GM23338 (cell line): Measurements from ENCODE around the gene ANKRD27. TPM values are rescaled to one million over a fixed set of nuclear protein-coding genes. Genes with fewer than 3 reads are reported as not detected.
A peak's percentile ranks its signal among the peaks of the same experiment; 100 is the strongest.

Experiments used
- ATAC-seq: fragments of 200-7000 bp; cut with Tn5 transposase; 3 replicates; pipeline ENCODE4 v1.9.1; 2020
- DNase-seq: peaks from one replicate; pipeline ENCODE4 v3.0.0-alpha.2; 2015; ENCODE audit warnings: low spot score
- H2AFZ ChIP-seq: fragments of 200-600 bp; sonication (generic); 2 replicates; pipeline ENCODE4 v1.8.0; 2016; ENCODE audit warnings: antibody characterized with exemption, mild to moderate bottlenecking, moderate library complexity
- H3F3A ChIP-seq: fragments of 200-600 bp; sonication (generic); replicated peaks from 2 replicates; pipeline ENCODE4 v1.8.0; 2017; ENCODE audit warnings: antibody characterized with exemption, mixed run types, low read depth
- H3K27ac ChIP-seq: fragments of 200-600 bp; sonication (generic); 2 replicates; pipeline ENCODE4 v1.6.1; 2016; ENCODE audit warnings: low read depth
- H3K27me3 ChIP-seq: fragments of 200-600 bp; sonication (generic); 2 replicates; pipeline ENCODE4 v1.8.0; 2016; ENCODE audit warnings: mild to moderate bottlenecking, mixed run types, moderate library complexity; ENCODE audit not compliant: insufficient read depth
- H3K36me3 ChIP-seq: fragments of 200-600 bp; sonication (generic); 2 replicates; pipeline ENCODE4 v1.8.0; 2016; ENCODE audit warnings: mild to moderate bottlenecking; ENCODE audit not compliant: insufficient read depth
- H3K4me1 ChIP-seq: fragments of 200-600 bp; sonication (generic); 2 replicates; pipeline ENCODE4 v1.8.0; 2016; ENCODE audit warnings: mild to moderate bottlenecking, moderate library complexity; ENCODE audit not compliant: insufficient read depth
- H3K4me2 ChIP-seq: fragments of 200-600 bp; sonication (generic); 2 replicates; pipeline ENCODE4 v1.7.1; 2017; ENCODE audit warnings: mixed run types
- H3K4me3 ChIP-seq: fragments of 200-600 bp; sonication (generic); 2 replicates; pipeline ENCODE4 v1.6.1; 2016; ENCODE audit warnings: mixed run types
- H3K79me2 ChIP-seq: fragments of 200-600 bp; sonication (generic); replicated peaks from 2 replicates; pipeline ENCODE4 v1.8.0; 2017; ENCODE audit warnings: mild to moderate bottlenecking; ENCODE audit not compliant: insufficient read depth
- H3K9me2 ChIP-seq: fragments of 200-600 bp; sonication (generic); 2 replicates; pipeline ENCODE4 v1.8.0; 2017; ENCODE audit not compliant: insufficient read depth
- H4K20me1 ChIP-seq: fragments of 200-600 bp; sonication (generic); replicated peaks from 2 replicates; pipeline ENCODE4 v1.8.0; 2017; ENCODE audit warnings: mild to moderate bottlenecking; ENCODE audit not compliant: insufficient read depth
- H3K27ac Mint-ChIP-seq: 2 replicates; pipeline ENCODE4 v1.8.0; 2020; ENCODE audit warnings: inconsistent platforms, mild to moderate bottlenecking, moderate library complexity, mixed read lengths
- H3K27me3 Mint-ChIP-seq: 3 replicates; pipeline ENCODE4 v1.8.0; 2022; ENCODE audit warnings: low read depth, mild to moderate bottlenecking, moderate library complexity, mixed read lengths, inconsistent platforms; ENCODE audit not compliant: insufficient read depth, poor library complexity
- H3K36me3 Mint-ChIP-seq: 3 replicates; pipeline ENCODE4 v1.8.0; 2021; ENCODE audit warnings: low read depth, mild to moderate bottlenecking, inconsistent platforms, moderate library complexity, mixed read lengths
- H3K4me1 Mint-ChIP-seq: 3 replicates; pipeline ENCODE4 v1.8.0; 2020; ENCODE audit warnings: mild to moderate bottlenecking, inconsistent platforms, mixed read lengths
- H3K4me3 Mint-ChIP-seq: 3 replicates; pipeline ENCODE4 v1.8.0; 2021; ENCODE audit warnings: moderate library complexity, mild to moderate bottlenecking, inconsistent platforms, mixed read lengths
- H3K9me3 Mint-ChIP-seq: 3 replicates; pipeline ENCODE4 v1.8.0; 2020; ENCODE audit warnings: moderate library complexity, mild to moderate bottlenecking, inconsistent platforms, mixed read lengths
- CREB1 ChIP-seq: fragments of 250-450 bp; sonication (Bioruptor Pico); IDR thresholded peaks from 2 replicates; pipeline ENCODE4 v1.5.0; 2020; ENCODE audit warnings: low read depth, mild to moderate bottlenecking, moderate library complexity
- CTCF ChIP-seq, 2 experiments: fragments of 200-600 bp in 1 of 2; sonication (generic) in 1 of 2; conservative IDR thresholded peaks; 2 replicates each; pipeline versions ENCODE4 v1.5.1 to v1.6.1; 2016 to 2017; ENCODE audit warnings: antibody characterized with exemption in 2 of 2, low read depth in 2 of 2, mild to moderate bottlenecking in 2 of 2, moderate library complexity in 1 of 2
- ETS1 ChIP-seq: IDR thresholded peaks from 2 replicates; pipeline ENCODE4 v1.6.1; 2016; ENCODE audit warnings: antibody characterized with exemption
- EZH2 ChIP-seq: fragments of 200-600 bp; sonication (generic); IDR thresholded peaks from one replicate; pipeline ENCODE4 v1.8.0; 2017; ENCODE audit warnings: antibody characterized with exemption, mild to moderate bottlenecking, low read depth; ENCODE audit not compliant: unreplicated experiment
- EZH2phosphoT487 ChIP-seq: fragments of 200-600 bp; sonication (generic); IDR thresholded peaks from one replicate; pipeline ENCODE4 v1.8.1; 2018; ENCODE audit warnings: antibody characterized with exemption; ENCODE audit not compliant: unreplicated experiment
- JUNB ChIP-seq: IDR thresholded peaks from one replicate; pipeline ENCODE4 v1.6.1; 2016; ENCODE audit warnings: antibody characterized with exemption; ENCODE audit not compliant: unreplicated experiment
- POLR2AphosphoS5 ChIP-seq: IDR thresholded peaks from 2 replicates; pipeline ENCODE4 v1.6.1; 2016; ENCODE audit warnings: antibody characterized with exemption, low read depth
- STAT1 ChIP-seq: IDR thresholded peaks from one replicate; pipeline ENCODE4 v1.6.1; 2016; ENCODE audit warnings: antibody characterized with exemption; ENCODE audit not compliant: unreplicated experiment
- ZNF114 ChIP-seq: fragments of 250-450 bp; sonication (Bioruptor Pico); IDR thresholded peaks from 2 replicates; pipeline ENCODE4 v1.5.0; 2020; ENCODE audit warnings: mild to moderate bottlenecking, moderate library complexity
- ZNF331 ChIP-seq: fragments of 250-450 bp; sonication (Bioruptor Pico); IDR thresholded peaks from 2 replicates; pipeline ENCODE4 v1.5.0; 2020; ENCODE audit warnings: low read depth, mild to moderate bottlenecking, moderate library complexity
- long read RNA-seq: library from polyadenylated mRNA; unstranded; transcript quantifications from one replicate; pipeline ENCODE4 v2.0.0, GENCODE V29; 2020; ENCODE audit not compliant: unreplicated experiment
- polyA plus RNA-seq: library from polyadenylated mRNA; unstranded; fragments of >200 nt; fragmentation: Nextera tagmentation; extraction: Ambion mirVana; gene quantifications from 2 replicates; pipeline ENCODE4 v1.2.1, GENCODE V29; 2016
- total RNA-seq: library from RNA; depleted of rRNA; stranded (reverse); fragments of >200 nt; shearing (Covaris generic); gene quantifications from 2 replicates; pipeline ENCODE4 v1.2.3, GENCODE V29; 2014; rRNA removed
- TF ChIP-seq, protein P1 (sequence below): fragments of 250-450 bp; sonication (Bioruptor Pico); IDR thresholded peaks from 2 replicates; pipeline ENCODE4 v1.5.0; 2020; ENCODE audit warnings: mild to moderate bottlenecking, moderate library complexity
- TF ChIP-seq, protein P2 (sequence below): IDR thresholded peaks from one replicate; pipeline ENCODE4 v1.6.1; 2018; ENCODE audit warnings: antibody characterized with exemption; ENCODE audit not compliant: unreplicated experiment

Gene ANKRD27
- total RNA-seq (48.7 and 51.6 TPM in 2 replicates), polyA plus RNA-seq (16.5 and 16.7 TPM in 2 replicates)
- long read RNA-seq, full-length matches to known transcripts, result 2 of 9 reads
- long read RNA-seq, partial matches to known transcripts, result 3 of 9 reads
- long read RNA-seq, other reads (novel, unspliced or antisense), result 4 of 9 reads

- Histone ChIP-seq H3K27me3 (peaks cover 45% of the 10 kb centered on the region), H3K79me2 (peaks cover 43% of the 10 kb centered on the region), H3K36me3 (no peaks in the 10 kb centered on the region), H3F3A (0 out of 2 replicates have a peak, but pooled peaks cover 5% of the 10 kb centered on the region), H3K4me2 (peak within 1 kb of the TSS; percentile 97), H2AFZ (peak within 1 kb of the TSS; percentile 90), H4K20me1 (peaks cover 20% of the 10 kb centered on the region), H3K27ac (no peak within 1 kb of the TSS), H3K9me2 (no peaks in the 10 kb centered on the region), H3K4me3 (peak within 1 kb of the TSS; percentile 85), H3K4me1 (peaks cover 14% of the 10 kb centered on the region; the same call in 1 of the 2 replicates)
- TF ChIP-seq POLR2AphosphoS5 (peak; percentile 85), CREB1 (CRISPR knock-in tag) (peak; percentile 62; the same call in 1 of the 2 replicates), EZH2phosphoT487 (no peak), JUNB (no peak), ZNF331 (no peak), EZH2 (no peak), CTCF (conservative IDR thresholded peaks at IDR 0.05; ENCODE audit: low read depth in 2 of 2) (no peak), ETS1 (no peak), STAT1 (no peak), ZNF114 (no peak)
- TF ChIP-seq, protein P1, sequence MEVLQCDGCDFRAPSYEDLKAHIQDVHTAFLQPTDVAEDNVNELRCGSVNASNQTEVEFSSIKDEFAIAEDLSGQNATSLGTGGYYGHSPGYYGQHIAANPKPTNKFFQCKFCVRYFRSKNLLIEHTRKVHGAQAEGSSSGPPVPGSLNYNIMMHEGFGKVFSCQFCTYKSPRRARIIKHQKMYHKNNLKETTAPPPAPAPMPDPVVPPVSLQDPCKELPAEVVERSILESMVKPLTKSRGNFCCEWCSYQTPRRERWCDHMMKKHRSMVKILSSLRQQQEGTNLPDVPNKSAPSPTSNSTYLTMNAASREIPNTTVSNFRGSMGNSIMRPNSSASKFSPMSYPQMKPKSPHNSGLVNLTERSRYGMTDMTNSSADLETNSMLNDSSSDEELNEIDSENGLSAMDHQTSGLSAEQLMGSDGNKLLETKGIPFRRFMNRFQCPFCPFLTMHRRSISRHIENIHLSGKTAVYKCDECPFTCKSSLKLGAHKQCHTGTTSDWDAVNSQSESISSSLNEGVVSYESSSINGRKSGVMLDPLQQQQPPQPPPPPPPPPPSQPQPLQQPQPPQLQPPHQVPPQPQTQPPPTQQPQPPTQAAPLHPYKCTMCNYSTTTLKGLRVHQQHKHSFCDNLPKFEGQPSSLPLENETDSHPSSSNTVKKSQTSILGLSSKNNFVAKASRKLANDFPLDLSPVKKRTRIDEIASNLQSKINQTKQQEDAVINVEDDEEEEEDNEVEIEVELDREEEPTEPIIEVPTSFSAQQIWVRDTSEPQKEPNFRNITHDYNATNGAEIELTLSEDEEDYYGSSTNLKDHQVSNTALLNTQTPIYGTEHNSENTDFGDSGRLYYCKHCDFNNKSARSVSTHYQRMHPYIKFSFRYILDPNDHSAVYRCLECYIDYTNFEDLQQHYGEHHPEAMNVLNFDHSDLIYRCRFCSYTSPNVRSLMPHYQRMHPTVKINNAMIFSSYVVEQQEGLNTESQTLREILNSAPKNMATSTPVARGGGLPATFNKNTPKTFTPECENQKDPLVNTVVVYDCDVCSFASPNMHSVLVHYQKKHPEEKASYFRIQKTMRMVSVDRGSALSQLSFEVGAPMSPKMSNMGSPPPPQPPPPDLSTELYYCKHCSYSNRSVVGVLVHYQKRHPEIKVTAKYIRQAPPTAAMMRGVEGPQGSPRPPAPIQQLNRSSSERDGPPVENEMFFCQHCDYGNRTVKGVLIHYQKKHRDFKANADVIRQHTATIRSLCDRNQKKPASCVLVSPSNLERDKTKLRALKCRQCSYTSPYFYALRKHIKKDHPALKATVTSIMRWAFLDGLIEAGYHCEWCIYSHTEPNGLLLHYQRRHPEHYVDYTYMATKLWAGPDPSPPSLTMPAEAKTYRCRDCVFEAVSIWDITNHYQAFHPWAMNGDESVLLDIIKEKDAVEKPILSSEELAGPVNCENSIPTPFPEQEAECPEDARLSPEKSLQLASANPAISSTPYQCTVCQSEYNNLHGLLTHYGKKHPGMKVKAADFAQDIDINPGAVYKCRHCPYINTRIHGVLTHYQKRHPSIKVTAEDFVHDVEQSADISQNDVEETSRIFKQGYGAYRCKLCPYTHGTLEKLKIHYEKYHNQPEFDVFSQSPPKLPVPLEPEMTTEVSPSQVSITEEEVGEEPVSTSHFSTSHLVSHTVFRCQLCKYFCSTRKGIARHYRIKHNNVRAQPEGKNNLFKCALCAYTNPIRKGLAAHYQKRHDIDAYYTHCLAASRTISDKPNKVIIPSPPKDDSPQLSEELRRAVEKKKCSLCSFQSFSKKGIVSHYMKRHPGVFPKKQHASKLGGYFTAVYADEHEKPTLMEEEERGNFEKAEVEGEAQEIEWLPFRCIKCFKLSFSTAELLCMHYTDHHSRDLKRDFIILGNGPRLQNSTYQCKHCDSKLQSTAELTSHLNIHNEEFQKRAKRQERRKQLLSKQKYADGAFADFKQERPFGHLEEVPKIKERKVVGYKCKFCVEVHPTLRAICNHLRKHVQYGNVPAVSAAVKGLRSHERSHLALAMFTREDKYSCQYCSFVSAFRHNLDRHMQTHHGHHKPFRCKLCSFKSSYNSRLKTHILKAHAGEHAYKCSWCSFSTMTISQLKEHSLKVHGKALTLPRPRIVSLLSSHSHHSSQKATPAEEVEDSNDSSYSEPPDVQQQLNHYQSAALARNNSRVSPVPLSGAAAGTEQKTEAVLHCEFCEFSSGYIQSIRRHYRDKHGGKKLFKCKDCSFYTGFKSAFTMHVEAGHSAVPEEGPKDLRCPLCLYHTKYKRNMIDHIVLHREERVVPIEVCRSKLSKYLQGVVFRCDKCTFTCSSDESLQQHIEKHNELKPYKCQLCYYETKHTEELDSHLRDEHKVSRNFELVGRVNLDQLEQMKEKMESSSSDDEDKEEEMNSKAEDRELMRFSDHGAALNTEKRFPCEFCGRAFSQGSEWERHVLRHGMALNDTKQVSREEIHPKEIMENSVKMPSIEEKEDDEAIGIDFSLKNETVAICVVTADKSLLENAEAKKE (CRISPR knock-in tag), result no peak
- TF ChIP-seq, protein P2, sequence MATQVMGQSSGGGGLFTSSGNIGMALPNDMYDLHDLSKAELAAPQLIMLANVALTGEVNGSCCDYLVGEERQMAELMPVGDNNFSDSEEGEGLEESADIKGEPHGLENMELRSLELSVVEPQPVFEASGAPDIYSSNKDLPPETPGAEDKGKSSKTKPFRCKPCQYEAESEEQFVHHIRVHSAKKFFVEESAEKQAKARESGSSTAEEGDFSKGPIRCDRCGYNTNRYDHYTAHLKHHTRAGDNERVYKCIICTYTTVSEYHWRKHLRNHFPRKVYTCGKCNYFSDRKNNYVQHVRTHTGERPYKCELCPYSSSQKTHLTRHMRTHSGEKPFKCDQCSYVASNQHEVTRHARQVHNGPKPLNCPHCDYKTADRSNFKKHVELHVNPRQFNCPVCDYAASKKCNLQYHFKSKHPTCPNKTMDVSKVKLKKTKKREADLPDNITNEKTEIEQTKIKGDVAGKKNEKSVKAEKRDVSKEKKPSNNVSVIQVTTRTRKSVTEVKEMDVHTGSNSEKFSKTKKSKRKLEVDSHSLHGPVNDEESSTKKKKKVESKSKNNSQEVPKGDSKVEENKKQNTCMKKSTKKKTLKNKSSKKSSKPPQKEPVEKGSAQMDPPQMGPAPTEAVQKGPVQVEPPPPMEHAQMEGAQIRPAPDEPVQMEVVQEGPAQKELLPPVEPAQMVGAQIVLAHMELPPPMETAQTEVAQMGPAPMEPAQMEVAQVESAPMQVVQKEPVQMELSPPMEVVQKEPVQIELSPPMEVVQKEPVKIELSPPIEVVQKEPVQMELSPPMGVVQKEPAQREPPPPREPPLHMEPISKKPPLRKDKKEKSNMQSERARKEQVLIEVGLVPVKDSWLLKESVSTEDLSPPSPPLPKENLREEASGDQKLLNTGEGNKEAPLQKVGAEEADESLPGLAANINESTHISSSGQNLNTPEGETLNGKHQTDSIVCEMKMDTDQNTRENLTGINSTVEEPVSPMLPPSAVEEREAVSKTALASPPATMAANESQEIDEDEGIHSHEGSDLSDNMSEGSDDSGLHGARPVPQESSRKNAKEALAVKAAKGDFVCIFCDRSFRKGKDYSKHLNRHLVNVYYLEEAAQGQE, result no peak
- Mint-ChIP-seq H3K9me3 (peaks cover 3% of the 10 kb centered on the region; the same call in 1 of the 3 replicates), H3K27me3 (peaks cover 36% of the 10 kb centered on the region), H3K4me3 (peak within 1 kb of the TSS; percentile 93), H3K4me1 (peaks cover 24% of the 10 kb centered on the region), H3K36me3 (no peaks in the 10 kb centered on the region; the same call in 2 of the 3 replicates), H3K27ac (0 out of 2 replicates have a peak within 1 kb of the TSS, but pooled peaks have one; percentile 73)
- ATAC-seq (peak; percentile 84), DNase-seq (peak; percentile 99)
Observed at GRCh38 chr19:32674931-32675719, at the start of gene ANKRD27. Gene ANKRD27, minus strand, starts transcription at chr19:32675180. Its CDS starts 16,165 bp downstream, at chr19:32659015.
